Activated T-cell treated with anti-CD3 and anti-CD28 coated beads for 24 hours (primary cell): ENCODE data around the gene LTK.

Experiments used
- DNase-seq: peaks from one replicate; pipeline ENCODE4 v3.0.0-alpha.2; 2020; ENCODE audit warnings: low read depth

Gene LTK

GRCh38 chr15:41498657-41499056 is 15.0 kb downstream of the LTK start:
- no peak for DNase-seq

- DNase-seq = no peak
These were observed 17.7 kb downstream of the LTK start for GRCh38 chr15:41495736-41496599.

DNA sequence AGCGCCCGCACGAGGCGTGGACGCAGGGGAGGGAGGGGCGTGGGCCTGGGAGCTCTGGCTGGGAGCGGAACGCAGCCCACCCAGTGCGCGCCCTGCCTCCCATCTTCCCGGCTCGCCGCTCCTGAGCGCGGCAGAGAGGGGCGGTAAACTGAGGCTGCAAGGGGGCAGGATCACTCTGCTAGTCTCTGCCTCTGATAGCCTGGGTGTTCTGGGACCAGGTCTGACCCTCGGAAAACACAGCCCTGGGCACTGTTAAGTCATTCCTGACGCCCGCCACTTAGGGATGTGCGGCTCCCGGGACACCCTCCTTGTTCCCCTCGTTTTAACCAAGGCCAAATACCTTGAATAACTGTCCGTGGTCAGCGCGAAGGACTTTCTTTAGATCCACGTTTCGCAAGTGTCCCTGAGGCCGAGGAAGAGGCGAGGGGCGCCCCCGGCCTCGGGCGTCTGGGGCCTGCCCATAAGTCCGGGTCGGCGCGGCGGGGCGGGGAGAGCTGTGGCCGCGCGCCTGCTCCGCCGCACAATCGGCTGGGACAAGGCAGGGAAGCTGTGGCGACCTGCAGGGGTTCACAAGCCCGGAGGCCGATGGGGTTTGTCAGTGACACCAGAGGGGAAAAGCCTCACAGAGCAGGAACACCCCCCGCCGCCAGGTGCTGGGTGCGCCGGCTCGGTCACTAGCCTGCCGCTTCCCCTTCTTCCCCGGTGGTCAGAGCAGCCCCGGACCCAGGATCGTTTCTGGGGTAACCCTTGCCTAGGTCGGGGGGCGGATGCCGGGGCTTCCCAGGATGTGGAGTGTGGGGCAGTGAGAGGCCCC is 18.5 kb downstream of the LTK start:
- no peak for DNase-seq

DNA sequence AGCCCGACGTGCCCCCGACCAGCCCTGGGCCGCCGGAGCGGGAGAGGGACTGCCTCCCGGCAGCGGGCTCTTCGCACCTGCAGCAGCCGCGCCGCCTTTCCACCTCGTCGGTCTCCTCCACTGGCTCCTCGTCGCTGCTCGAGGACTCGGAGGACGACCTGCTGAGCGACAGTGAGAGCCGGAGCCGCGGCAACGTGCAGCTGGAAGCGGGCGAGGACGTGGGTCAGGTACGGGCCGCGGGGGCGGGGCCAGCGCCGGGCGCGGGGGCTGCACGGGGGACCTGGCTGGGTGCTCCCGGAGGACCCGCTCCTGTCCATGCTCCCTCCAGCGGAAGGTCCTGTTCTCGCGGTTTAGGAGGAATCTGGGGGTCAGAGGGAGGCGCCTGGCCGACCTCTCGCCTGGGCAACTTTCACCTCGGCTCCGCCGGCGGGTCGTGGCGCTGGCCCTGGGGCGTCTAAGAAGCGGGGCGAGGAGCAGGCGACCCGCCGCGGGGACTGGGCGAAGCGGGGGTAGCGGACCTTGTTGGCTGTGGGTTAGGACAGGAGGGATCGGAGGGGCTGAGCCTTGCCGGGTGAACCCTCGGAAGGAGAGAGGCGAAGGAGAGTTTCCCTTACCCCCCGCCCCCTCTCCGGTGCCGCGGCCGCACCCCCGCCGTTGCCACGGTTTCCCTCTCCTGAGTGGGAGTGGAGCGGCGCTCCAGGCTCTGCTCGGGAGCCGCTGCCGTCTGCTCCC is 19.3 kb downstream of the LTK start:
- DNase-seq = no peak

DNA sequence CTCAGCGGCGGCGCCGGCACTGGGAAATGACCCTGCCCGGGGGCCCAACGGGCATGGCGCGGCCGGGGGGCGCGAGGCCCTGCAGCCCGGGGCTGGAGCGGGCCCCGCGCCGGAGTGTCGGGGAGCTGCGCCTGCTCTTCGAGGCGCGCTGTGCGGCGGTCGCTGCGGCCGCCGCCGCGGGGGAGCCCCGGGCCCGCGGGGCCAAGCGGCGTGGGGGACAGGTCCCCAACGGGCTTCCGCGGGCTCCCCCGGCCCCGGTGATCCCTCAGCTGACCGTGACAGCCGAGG is 19.8 kb downstream of the LTK start:
- no peak for DNase-seq

DNA sequence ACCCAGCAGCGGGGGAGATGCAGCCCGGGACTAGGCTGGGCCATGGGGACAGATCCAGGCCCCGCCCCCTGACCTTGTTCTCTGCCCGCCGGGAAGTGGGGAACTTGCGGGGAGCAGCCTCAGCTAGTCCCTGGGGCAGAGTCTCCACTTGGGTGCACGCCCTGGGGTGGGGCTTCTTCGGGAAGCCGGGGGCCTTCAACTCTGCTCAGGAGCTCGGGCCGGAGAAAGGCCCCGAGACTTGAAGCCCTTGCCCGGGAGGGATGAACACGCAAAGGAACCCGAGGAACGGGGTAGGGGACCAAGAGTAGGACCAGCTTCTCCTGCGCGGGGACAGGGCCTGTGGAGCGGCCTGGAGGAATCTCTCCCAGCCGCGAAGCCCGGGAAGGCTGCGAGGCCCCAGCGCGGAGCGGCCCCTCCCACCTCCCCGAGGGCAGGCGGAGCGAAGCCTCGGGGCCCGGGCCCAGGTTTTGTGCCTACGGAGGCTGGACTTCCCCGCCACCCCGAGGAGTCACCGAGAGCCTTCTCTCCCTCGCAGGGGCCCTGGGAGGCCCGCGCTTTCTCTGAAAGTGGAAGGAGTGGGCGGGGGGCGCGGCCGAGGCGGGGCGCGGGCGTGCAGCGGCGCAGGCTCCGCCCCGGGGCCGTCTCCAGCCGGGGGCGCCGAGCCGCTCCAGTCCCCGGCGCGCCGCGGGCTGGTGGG is 20.3 kb downstream of the LTK start, which contains the start of gene ITPKA:
ITPKA (plus strand) TSS at position 670 of the 697 bp plus-strand sequence. CDS start 54 bp downstream, outside the sequence.
- peak; percentile 85 for DNase-seq

DNA sequence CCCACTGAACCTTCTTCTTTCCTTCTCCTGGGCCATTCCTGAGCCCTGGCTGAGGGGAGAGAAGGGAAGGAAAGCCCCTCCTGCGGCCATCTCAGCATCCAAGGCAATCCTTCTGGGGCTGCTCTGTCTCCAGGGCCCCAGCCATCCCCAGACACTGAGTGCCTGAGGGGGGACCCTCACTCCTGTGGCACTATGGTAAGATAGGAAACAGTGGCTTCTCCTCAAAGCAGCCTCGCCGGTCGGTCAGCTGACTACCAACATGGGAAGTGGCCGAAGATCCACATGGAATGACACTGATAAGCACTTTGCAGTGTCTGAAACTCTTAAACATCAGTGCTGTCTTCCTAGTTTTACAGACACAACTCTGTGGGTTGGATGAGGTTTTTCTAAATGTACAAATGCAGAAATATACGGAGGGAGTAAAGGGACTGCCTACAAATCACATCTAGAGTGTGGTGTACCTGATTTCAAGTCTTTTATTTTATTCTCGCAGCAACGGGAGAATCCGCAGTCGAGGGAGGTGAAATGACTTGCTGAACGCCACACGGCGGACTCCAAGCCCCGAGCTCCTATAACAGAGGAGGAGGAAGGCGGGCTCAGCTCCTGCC is 20.9 kb downstream of the LTK start:
- no peak for DNase-seq

DNA sequence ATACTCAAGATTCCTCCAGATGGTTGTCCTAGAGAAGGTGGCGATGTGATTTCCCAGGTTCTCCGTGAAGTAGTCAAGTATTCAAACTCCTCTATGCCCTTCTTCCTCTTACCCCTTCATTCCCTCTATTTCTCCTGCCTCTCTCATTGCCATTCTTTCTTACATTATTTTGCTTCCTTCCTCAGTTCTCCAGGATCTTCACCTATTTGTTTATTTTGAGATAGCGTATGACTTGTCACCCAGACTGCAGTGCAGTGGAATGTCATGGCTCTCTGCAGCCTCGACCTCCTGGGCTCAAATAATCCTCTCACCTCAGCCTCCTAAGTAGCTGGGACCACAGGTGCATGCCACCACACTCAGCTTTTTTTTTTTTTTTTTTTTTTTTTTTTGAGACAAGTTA is 21.7 kb downstream of the LTK start:
- DNase-seq = no peak

- DNase-seq = no peak
These were observed 23.3 kb downstream of the LTK start for GRCh38 chr15:41490355-41490754.

- no peak for DNase-seq
These were observed 24.0 kb downstream of the LTK start for GRCh38 chr15:41489641-41490040.

- no peak for DNase-seq
These were observed 25.8 kb downstream of the LTK start for GRCh38 chr15:41487802-41488201.

- DNase-seq = no peak
These were observed 26.2 kb downstream of the LTK start for GRCh38 chr15:41487381-41487780.

- DNase-seq = no peak
These were observed 27.3 kb downstream of the LTK start for GRCh38 chr15:41486286-41486685.

GRCh38 chr15:41484937-41485625 is 28.5 kb downstream of the LTK start:
- DNase-seq = no peak

DNA sequence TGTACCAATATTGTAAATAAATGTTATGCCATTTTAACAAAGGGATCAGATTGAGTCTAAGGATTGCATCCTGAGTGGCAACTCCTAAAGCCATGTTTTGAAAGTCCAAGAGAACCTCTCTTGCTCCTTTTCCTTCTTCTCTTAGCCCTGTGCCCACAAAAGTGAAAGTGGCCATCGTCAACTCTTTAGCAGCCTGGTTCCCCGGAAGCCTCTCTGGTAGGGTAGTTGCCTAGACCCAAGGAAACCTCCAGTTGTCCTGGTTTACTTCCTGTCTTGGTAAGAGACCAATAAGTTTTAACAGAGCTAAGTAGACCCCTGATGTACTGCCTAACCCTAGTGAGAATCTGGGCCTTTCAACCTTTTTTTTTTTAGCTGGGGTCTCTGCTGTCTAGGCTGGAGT is 30.1 kb downstream of the LTK start:
- no peak for DNase-seq

GRCh38 chr15:41483115-41483514 is 30.5 kb downstream of the LTK start:
- DNase-seq = no peak

- no peak for DNase-seq
These were observed 31.3 kb downstream of the LTK start for GRCh38 chr15:41482110-41482877.

DNA sequence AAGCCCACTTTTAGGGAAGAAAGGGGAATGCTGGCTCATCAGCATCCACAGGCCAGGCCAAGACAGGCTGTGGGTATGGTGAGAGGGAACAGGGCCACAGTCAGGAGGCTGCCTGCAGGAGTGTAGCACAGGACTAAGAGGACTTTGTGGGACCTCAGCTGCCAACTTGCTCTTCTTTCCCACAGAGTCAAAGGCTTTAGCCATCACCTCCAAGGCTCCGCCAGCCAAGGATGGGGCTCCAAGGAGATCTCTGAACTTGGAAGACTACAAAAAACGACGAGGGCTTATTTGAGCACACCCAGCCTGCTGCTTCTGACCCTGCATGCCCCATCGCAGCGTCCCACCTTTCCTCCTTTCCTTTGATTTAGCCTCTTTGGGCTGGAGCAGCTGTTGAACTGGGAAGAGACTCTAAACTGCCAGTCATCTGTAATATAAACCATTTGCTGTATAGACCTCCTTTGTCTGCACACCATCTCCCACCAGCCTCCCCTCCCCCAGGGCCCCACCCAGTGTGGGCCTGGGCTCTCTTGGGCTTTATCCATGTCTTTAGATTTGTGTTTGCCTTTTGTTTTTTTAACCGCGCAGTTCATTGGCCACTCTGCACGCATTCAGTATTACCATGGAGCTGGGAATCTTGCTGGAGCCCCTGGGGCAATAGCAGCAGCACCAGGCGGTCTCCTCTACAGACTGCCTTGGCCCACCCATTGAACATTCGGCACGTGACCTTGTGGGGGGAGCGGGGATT is 33.1 kb downstream of the LTK start:
- no peak for DNase-seq

DNA sequence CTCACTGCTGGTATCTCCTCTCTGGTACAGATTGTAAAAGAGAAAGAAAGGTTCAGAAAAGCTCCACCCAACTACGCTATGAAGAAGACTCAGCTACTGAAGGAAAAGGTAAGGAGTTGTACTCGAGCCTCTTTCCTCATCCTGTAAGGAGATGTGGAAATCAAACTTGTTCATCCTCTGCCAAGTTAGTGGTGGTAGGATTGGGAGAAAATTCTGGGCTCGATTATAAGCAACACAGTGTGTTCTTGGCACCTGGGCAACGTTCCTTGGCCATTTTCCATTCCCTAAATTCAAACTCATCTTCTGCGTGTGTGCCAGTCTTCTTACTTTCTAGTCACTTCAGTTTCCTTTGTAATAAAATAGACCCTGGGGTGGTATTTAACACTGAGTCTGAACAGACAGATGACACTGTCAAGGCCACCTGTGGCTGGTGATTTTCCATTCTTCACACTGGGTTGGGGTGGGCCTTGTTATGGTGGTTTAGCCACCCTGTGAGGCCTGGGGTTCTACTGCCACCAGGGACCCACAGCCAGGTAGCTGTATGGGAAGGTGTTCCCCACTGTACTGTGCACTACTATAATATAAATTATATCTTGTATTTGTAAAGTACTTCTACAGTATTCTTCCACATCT is 37.1 kb downstream of the LTK start:
- DNase-seq = no peak
